NB4 (cell line): ENCODE measurements around the gene TYMS.

Experiments
- DNase-seq: peaks from one replicate; pipeline ENCODE4 v3.0.0; 2010; ENCODE audit warnings: low read depth
- H3K4me3 ChIP-seq: one replicate; pipeline ENCODE4 v1.5.1; 2011; ENCODE audit warnings: mild to moderate bottlenecking, low read depth, low read length, moderate library complexity
- CTCF ChIP-seq: IDR thresholded peaks from one replicate; pipeline ENCODE4 v1.5.1; 2012; ENCODE audit warnings: low read depth, low read length
- MAX ChIP-seq: IDR thresholded peaks from 2 replicates; pipeline ENCODE4 v1.6.1; 2011; ENCODE audit warnings: low read depth, low read length
- MYC ChIP-seq: IDR thresholded peaks from 2 replicates; pipeline ENCODE4 v1.6.1; 2011; ENCODE audit warnings: low read depth, low read length
- POLR2A ChIP-seq: IDR thresholded peaks from 2 replicates; pipeline ENCODE4 v1.6.1; 2011; ENCODE audit warnings: mild to moderate bottlenecking; ENCODE audit not compliant: insufficient read length; ENCODE audit errors: extremely low read depth

Gene TYMS

GRCh38 chr18:631560-631959, 25.9 kb upstream of the TYMS start:
- TF ChIP-seq CTCF (no peak), MYC (no peak), MAX (no peak), POLR2A (no peak)
- no peak overlapping the region for H3K4me3 ChIP-seq
- no peak for DNase-seq

GRCh38 chr18:634551-635045, 22.9 kb upstream of the TYMS start:
- no peak for TF ChIP-seq CTCF
- no peak for TF ChIP-seq MAX
- no peak for TF ChIP-seq POLR2A
- no peak for TF ChIP-seq MYC
- no peak for DNase-seq
- no peak overlapping the region for H3K4me3 ChIP-seq

- H3K4me3 ChIP-seq, result no peak overlapping the region
- no peak for TF ChIP-seq MAX
- no peak for TF ChIP-seq MYC
- TF ChIP-seq CTCF, result no peak
- no peak for TF ChIP-seq POLR2A
- no peak for DNase-seq
Observed at GRCh38 chr18:635171-635570, 22.3 kb upstream of the TYMS start.

- no peak for DNase-seq
- H3K4me3 ChIP-seq, result no peak overlapping the region
- TF ChIP-seq MAX (no peak), POLR2A (no peak), MYC (no peak), CTCF (no peak)
Observed at GRCh38 chr18:641224-641623, 16.2 kb upstream of the TYMS start.

- TF ChIP-seq MYC (no peak), POLR2A (no peak)
- no peak overlapping the region for H3K4me3 ChIP-seq
- peak; percentile 25 for DNase-seq
Observed at GRCh38 chr18:644395-645004, 13.0 kb upstream of the TYMS start.

GRCh38 chr18:647304-647703, 10.1 kb upstream of the TYMS start:
- no peak overlapping the region for H3K4me3 ChIP-seq
- no peak for DNase-seq
- TF ChIP-seq CTCF, result no peak
- TF ChIP-seq MYC, result no peak
- TF ChIP-seq MAX, result no peak
- TF ChIP-seq POLR2A, result no peak
